NCI-H1436 (cell line): ENCODE measurements around the gene TBX1.
"Not testable (repeated sequence)": the region's sequence is repeated elsewhere in the genome, so short reads cannot be mapped to it uniquely, and the experiment has no call there.

ENCODE experiments used
- DNase-seq: peaks from one replicate; lab custom pipeline; 2025; lab: John Stamatoyannopoulos, UW

The TBX1 gene

DNA sequence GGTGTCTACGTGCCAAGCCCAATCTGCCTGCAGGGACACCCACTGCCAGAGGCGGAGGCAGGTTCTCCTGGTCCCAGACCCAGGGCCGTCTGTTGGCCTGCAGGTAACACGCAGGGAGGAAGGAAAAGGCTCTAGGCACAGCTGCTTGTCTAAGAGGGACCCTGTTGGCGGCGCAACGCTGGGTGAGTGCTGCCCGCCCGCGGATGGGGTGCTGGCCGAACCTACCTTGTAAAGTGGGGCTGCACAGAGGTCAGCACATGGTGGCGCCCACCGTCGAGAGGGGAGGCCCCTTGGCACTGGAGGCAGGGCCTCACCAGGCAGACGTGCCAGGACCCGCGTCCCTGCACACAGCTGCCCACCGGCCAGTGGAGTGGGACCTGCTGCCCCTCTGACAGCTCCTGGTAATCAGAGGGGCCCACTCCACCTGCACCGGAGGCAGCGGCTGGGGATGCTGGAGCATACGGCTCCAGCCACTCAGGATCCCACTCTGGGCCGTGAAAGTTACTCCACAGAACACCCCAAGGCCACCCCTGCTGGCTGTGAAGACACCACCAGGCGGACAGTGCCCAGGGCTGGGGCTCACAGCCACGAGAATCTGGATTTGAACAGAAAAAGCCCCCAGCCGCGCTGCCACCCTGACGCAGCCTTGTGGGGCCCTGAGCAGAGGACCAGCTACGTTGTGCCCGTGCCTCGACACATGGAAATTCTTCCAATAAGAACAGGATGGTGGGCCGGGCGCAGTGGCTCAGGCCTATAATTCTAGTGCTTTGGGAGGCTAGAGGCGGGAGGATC, 24.0 kb downstream of the TBX1 start:
- no peak for DNase-seq

DNA sequence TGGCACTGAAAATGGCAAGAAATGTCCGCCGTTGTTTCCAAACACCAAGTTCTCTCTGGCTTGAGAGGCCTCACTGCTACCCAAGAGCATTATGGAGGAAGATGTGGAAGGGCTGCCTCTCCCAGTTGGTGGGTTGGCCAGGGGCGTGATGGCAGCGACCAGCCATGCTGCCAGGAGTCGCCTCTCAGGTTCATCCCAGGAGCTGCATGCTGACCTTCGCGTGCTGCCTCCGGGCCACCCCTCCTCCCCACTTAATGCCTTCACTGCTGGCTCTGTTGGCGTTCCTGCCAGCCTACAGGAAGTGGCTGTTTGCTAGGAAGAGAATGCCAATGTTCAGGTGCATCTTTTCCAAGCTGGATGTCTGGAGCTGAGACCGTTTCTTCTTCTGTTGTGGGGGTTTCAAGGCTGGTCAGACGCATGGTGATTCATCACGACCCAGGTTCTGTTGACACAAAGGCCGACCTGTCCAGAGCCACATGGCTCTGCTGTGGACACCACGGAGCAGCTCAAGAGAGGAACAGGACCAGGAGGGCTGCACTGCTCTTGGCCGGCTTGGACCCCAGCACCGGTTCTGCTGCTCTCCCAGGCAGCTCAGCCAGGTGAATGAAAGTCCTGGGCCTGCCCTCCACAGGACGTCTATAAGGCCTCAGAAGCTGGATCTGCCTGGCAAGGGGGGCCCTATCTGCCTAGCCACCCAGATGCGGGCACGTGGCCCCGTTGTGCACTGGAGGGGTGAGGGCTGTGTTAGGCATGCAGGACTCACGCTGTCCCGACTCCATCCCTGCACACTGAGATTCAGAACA, 25.1 kb downstream of the TBX1 start:
- no peak for DNase-seq

DNA sequence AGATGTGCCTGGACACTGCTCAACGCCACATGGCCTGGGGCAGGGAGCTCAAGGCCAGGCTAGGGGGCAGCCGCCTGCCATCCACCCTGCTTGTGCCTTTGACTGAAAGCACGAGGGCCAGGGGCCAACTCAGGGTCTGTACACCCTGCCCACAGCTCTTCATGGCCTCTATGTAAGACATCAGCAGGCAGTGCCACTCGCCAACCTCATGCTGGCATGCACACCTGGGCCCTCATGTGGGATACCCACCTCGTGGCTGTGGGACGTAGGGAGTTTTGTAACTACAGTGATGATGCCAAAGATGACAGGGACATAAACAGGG, 25.6 kb downstream of the TBX1 start:
- no peak for DNase-seq

DNA sequence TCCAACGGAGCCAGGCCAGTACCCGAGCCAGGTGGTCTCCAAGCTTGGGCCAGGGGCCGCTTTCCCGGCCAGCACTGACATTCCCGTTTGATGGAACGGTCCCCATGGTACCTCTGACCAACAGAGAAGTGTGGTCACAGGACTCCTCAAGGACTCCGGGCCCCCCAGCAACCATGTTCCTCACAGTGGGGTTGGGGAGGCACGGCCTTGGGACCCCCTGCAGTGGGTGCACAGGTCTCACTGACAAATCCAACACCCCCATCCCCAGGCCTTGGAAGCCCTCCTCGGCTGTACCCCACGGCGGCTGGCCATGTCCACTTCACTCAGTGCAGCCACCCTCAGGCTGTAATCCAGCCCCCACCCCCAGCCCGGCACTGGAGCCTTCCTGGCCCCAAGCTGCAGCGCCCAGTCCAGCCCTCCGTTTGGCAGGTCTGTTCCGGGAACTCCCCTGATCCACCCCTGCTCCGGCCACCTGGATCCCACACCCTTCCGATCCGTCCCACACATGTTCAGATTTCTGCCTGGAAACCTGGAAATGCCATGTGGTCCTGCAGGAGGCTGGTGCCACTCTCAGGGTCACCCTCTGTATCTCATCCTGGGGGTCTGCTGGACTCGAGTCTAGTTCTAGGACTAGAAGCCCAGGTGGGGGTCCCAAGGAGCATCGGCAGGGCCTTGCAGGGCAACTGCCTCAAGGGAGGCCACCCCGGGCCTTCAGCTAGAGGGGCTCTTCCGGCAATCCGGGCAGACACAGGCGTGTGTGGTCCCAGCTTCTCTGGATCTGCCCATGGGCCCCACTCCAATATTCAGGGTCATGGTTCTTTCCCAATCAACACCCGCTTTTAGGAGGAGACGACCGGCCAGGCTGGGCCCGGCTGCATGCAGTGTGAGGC, 26.6 kb downstream of the TBX1 start:
- DNase-seq: no peak

DNA sequence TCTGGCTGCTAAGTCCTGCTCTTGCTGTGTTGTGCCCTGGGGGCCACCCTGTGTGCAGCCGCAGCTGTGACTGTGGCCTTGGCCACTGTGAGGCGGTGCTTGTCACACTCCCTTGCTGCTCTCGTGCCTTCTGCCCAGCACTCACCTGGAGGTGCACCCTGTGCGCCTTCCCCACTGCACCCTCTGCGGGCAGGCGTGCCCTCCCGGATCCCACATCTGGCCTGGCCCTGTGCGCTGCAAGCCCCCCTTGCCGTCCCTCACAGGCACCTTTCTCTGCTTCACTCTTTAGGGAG, 27.2 kb downstream of the TBX1 start:
- no peak for DNase-seq

DNA sequence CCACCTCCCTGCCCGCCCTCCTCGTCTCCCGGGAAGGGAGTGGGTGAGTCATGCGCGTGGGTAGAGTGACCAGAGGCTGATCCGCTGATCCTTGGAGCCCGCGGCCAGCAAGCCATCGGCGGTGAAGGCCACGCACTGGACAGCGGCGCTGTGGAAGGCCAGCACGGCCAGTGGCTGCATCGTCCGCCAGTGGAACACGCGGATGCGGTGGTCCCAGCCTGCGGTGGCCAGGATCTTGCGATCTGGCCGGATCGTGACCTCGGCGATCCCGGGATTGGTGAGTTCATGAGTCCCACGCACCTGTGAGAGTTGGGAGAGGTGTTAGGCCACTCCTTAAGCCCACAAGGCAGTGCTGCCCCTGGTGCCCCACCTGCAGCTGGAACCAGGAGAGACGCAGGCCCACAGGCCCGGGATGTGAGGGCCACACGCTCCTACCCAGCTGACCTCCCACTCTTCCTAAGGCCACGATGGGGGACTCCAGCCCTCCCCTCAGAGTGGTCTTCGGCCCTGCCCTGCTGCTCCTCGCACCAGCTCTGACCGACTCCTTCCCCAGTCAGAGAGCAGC, 28.2 kb downstream of the TBX1 start:
- DNase-seq: no peak

DNA sequence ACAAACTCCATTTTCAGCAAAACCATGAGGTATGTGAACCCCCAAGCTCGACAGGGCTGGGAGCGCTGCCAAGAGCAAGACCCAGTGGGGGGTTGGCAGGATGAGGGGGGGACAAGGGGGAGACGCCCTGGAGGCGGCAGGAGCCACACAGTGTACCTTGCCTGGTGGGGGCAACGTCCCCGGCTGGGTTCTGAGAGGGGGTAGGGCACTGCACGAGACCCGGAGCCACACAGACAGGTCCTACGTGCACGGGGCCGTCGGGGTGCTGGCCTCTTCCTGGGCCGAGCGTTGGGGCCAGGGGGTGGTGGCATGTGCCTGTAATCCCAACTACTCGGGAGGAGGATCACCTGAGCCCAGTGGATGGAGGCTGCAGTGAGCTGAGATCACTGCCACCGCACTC, 28.8 kb downstream of the TBX1 start:
- no peak for DNase-seq

DNA sequence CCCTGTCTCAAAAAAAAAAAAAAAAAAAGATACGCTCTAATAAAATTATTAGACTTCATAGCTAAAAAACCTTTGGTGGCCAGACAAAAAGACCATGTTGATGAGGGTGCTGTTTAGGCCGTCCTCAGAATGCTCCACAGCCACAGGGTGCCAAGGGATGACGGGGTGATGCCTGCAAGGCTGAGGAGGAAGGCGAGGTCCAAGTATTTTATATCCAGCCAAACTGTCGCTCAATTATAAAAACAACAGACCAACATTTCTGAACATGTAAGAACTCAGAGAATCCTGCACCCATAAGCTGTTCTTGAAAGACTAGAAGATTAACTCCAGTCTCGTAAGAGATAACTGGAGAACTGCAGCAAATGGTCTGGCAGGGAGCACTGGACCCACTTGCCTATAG, 29.2 kb downstream of the TBX1 start:
- DNase-seq: no peak

DNA sequence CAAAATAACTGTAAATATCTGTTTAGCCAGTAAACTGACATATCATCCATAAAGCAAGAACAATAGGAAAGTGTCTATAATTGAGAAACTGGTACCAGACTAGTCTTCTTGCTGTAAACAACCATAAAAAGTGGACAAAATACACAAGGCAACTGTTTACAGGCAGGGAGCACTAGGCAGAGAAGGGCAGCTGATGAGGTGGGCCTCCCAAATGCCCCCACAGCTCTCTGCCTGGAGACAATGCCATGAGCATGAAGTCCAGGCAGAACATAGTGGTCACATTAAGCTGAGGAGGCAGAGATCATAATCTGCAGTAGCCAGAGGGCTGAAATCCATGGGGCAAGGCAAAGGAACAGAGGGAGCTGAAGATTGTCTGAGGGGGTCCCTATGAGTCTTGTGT, 30.7 kb downstream of the TBX1 start:
- DNase-seq: no peak

DNA sequence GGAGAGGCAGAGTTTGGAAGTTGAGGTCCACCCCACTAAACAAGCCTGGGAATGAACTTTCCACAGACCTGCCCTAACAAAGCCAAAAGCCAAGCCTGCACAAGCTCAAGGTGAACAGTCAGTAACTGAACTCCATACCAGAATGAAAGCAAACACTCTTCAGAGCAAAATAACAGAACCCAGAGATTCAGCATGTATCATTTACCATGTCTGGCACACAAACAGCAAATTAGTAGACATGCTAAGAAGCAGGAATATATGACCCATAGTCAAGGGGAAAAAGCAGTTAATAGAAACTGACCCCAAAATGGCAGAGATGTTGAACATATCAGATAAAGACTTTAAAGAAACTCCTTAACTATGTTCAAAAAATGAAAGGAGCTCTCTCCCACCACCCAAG, 31.3 kb downstream of the TBX1 start:
- DNase-seq: no peak

DNA sequence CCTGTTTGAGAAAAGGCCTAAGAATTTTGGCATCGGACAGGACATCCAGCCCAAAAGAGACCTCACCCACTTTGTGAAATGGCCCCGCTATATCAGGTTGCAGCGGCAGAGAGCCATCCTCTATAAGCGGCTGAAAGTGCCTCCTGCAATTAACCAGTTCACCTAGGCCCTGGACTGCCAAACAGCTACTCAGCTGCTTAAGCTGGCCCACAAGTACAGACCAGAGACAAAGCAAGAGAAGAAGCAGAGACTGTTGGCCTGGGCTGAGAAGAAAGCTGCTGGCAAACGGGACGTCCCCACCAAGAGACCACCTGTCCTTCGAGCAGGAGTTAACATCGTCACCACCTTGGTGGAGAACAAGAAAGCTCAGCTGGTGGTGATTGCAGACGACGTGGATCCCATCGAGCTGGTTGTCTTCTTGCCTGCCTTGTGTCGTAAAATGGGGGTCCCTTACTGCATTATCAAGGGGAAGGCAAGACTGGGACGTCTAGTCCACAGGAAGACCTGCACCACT, 31.9 kb downstream of the TBX1 start:
- DNase-seq: not testable (repeated sequence)

DNA sequence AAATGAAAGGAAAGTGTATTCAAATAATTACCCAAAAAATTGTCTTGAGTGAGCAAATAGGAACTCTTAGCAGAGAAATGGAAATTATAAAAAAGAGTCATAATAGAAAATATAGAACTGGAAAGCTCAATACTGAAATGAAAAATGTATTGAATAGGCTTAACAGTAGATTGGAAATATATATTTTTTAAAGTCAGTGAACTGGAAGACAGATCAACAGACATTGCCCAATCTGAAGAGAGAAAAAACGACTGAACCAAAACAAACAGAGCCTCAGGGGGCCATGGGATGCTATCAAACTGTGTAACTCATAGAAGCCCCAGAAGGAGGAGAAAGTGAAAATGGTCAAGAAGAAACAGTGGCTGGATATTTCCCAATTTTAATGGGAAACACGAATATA, 32.6 kb downstream of the TBX1 start:
- no peak for DNase-seq

DNA sequence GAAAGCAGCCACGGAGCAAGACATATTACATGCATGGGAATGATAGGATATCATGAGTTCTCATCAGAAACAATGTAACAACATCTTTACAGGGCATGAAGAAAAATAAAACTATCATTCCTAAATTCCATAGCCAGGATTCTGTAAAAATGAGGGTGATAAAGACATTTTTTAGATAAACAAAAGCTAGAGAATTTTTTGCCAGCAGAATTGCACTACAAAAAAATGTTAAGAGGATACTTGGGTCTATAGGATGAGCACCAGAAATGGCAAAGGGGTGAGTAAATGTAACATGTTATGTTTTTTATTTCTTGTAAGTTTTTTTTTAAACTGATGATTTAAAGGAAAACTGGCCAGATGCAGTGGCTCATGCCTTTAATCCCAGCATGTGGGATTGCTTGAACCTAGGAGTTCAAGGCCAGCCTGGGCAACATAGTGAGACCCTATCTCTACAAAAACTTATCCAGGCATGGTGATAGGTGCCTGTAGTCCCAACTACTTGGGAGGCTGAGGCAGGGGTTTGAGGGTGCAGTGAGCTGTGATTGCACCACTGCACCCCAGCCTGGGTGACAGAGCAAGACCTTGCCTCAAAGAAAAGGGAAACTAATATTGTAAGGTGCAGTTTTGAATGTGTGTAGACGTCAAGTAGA, 33.2 kb downstream of the TBX1 start:
- no peak for DNase-seq

DNA sequence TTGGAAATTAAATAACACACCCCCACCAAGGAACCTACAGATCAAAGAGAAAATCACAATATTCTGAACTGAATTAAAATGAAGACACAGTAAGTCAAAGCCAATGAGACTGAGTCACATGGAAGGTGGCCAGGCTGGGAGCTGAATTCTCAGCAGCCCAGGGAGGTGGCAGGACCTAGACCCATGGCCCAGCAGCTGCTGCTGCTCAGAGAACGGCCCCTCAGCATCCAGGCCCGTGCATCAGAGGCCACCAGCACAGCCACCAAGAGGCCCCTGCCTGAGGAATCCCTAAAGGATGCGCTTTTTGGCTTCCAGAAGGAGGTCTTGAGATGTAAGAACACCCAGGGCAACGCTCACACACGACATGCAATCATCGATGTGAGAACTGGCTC, 35.0 kb downstream of the TBX1 start:
- no peak for DNase-seq

DNA sequence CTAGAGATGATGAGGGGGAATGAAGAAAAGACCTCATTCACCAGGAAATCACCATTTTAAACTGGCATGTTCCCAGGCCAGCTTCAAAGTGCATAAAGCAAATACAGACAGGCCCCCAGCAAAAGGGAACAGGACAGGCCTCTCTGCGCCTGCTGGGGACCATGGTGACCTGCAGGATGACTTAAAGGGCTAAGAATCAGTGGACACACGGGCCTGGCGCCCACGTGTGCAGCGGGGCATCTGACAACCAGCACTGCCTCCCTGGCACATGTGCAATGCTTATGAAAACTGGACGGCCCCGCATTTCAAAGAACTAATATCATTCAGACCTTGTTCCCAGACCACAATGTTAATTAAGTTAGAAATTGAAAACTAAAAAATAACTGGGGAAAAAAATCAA, 35.6 kb downstream of the TBX1 start:
- no peak for DNase-seq

DNA sequence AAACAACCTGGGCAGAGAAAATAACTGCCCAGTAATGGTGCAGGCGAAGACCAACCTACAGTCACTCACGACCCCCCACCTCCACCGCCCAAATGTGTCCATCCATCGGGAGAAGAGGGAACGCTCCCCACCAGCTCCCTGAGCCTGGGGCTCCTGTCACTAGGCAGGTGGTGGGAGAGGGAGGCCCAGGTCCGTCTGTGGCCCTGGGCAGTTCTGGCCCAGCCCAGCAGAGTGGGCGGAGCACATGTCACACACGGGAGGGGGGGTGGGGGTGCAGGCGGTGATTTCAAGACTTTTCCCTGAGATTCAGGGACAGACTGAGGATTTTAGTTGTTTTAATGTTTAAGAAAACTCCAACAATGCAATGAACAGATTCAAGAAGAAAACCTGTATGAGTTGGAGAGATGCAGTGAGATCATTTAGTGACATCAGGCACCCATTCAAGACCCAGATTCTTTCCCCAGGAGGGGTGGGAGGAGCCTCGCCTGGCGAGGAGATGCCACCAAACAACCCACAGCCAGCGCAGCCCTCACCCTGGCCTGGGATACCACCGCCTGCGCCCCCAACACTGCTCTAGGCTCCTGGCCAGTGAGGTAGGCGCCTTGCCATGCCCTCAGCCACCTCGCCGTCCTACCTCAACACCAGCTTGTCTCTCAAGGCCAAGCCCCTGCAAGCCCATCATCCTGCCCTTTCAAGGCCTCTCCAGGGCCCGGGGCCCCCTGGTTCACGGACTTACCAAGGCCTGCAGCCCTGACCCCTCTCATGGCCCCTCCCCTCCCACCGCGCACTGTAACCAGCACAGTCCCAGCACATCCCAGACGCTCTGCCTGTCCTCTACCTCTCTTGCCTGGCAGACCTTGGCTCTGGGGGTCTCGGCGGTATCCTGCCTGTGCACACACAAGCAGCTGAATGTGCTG, 36.8 kb downstream of the TBX1 start:
- no peak for DNase-seq

DNA sequence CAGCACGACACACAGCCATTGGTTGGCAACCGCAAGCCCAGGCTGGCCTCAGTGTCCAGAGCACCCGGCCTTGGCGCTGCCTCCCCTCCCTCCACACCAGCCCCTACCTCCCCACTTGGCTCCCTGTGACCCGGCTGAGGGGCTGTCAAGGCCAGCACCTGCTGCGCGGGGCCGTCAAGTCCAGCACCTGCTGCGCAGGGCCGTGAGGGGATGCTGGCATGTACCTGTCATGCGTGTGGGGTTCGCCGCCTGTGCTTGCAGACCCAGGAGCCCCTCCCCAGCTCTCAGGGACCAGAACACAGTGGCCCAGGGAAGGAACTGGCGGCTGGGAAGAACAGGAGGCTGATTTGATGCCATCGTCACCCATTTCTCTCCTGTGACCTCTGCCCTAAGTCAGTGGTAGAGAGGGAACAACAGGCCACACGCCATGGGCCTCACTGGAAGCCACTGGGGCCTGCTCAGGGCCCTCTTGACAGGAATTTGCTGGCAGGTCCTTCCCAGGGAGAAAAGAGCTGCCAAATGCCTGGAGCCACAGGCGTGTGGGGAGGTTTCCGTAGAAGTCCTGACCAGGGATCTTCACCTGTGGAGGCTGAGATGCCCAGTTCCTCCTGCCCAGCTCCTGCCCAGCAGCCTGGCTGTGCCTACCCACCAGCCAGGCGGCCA, 37.6 kb downstream of the TBX1 start:
- DNase-seq: no peak

DNA sequence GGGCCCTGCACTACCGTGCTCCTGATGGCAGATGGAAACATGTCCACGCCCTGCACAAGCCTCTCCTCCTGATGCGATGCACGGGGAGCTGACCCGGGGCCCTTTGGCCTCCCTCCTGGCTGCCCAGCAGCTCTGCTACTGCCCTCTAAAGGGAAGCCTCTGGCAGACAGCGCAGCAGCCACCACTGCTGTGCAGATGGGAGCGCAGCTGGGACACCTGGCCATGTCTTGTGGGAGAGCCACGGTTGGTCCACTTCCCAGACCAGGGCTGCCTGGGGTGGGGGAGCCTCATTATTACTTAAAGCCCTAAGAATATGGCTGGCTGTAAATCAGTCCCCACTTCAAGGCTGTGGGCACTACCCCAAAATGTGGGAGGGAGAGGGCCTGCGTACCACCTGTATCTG, 38.3 kb downstream of the TBX1 start:
- DNase-seq: no peak

DNA sequence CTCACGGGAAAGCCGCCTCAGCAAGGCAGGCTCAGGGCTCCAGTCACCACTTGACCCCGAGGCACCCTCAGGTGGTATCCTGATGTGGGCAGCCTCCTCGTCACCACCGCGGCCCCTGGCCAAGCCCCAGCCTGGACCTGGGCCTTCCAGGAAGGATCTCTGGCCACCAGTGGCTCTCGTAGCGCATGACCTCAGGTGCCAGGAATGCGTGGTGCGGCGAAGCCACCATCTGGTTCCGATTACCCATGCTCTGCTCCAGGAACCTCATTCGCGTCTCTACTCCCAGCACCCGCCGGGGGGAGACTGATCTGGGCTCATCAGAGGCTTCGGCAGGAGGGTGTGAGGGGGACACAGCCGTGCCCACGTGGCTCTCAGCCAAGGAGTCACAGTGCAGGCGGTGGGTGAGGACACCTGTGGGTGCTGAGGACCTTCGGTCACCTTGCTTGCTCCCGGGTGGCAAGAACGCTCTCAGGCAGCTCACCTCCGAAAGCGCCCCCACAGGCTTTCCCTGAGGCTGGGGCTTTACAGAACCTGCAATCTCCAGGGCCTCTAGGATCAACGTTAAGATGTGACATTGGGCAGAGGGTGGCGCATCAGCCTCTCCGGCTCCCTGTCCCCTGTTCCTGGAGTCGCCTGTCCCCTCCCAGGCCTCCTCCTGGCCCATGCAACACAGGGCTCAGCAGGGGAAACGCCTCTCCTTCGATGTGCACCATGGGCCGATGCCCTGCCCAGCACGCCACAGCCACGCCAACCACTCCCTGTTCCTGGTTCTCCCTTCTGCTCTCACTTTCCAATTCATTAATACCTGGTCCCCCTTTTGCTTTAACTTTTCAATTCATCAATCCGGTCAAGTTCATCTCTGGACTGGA, 39.0 kb downstream of the TBX1 start:
- DNase-seq: no peak
